ENCODE results near the gene STEAP3.

- TF ChIP-seq CTCF (IDR thresholded peaks at IDR 0.05): no peak
- no peak for TF ChIP-seq POLR2A (IDR thresholded peaks at IDR 0.05)
These were observed 20.9 kb upstream of the STEAP3 start for GRCh38 chr2:119202610-119203310.

Data from body of pancreas (tissue), 4 donors.